Testis (tissue), 2 donors: ENCODE data around the gene TMSB15A.

ENCODE experiments used
- POLR2A ChIP-seq: fragments of 450-650 bp; IDR thresholded peaks from one replicate; pipeline ENCODE4 v1.6.1; 2017; ENCODE audit warnings: antibody characterized with exemption, mild to moderate bottlenecking, moderate library complexity
- TF ChIP-seq, protein P1 (sequence below), 3 experiments: fragments of 450-650 bp in 2 of 3; fragments of 200-600 bp in 1 of 3; sonication (generic) in 1 of 3; IDR thresholded peaks; one replicate each; pipeline ENCODE4 v1.5.1; 2016 to 2019; ENCODE audit warnings: antibody characterized with exemption in 3 of 3, mild to moderate bottlenecking in 2 of 3, moderate library complexity in 1 of 3

DNA sequence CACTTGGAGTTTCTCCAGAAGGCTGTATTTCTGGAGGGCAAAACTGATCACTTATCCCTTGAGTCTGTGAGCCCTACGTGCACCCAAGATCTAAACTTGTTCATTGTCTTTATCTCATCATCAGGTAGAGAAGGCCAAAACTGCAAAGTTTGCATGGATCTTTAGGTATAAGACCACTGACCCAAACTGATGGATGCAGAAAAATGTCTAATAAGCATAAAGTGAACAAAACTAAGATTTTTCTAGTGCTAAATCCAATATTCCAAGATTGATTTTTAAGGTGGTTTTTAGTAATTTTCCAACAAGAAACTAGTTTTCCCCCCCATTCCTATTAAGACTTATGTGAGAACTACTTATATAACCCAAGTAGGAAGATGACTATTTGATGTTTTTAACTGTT is 2.0 kb downstream of the TMSB15A start:
- TF ChIP-seq POLR2A = no peak
- TF ChIP-seq, protein P1, sequence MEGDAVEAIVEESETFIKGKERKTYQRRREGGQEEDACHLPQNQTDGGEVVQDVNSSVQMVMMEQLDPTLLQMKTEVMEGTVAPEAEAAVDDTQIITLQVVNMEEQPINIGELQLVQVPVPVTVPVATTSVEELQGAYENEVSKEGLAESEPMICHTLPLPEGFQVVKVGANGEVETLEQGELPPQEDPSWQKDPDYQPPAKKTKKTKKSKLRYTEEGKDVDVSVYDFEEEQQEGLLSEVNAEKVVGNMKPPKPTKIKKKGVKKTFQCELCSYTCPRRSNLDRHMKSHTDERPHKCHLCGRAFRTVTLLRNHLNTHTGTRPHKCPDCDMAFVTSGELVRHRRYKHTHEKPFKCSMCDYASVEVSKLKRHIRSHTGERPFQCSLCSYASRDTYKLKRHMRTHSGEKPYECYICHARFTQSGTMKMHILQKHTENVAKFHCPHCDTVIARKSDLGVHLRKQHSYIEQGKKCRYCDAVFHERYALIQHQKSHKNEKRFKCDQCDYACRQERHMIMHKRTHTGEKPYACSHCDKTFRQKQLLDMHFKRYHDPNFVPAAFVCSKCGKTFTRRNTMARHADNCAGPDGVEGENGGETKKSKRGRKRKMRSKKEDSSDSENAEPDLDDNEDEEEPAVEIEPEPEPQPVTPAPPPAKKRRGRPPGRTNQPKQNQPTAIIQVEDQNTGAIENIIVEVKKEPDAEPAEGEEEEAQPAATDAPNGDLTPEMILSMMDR (IDR thresholded peaks at IDR 0.05) = no peak
